Progenitor cell of endocrine pancreas (in vitro differentiated cells): ENCODE data around the gene FBLN1. TPM values are rescaled to one million over a fixed set of nuclear protein-coding genes. Genes with fewer than 3 reads are reported as not detected.

Experiments
- DNase-seq: peaks from one replicate; pipeline ENCODE4 v3.0.0; 2021; ENCODE audit warnings: low spot score; ENCODE audit not compliant: unreplicated experiment
- H3K27ac Mint-ChIP-seq: 2 replicates; pipeline ENCODE4 v1.8.0; 2021; ENCODE audit warnings: mild to moderate bottlenecking, moderate library complexity, mixed read lengths
- H3K27me3 Mint-ChIP-seq: 2 replicates; pipeline ENCODE4 v1.8.0; 2021; ENCODE audit warnings: mixed read lengths
- H3K36me3 Mint-ChIP-seq: 2 replicates; pipeline ENCODE4 v1.8.0; 2022; ENCODE audit warnings: mixed read lengths; ENCODE audit not compliant: insufficient read depth
- H3K4me1 Mint-ChIP-seq: 2 replicates; pipeline ENCODE4 v1.8.0; 2021; ENCODE audit warnings: low read depth, mixed read lengths
- H3K4me3 Mint-ChIP-seq: 2 replicates; pipeline ENCODE4 v1.8.0; 2021; ENCODE audit warnings: low read depth, mild to moderate bottlenecking, moderate library complexity, mixed read lengths
- H3K9me3 Mint-ChIP-seq: 2 replicates; pipeline ENCODE4 v1.8.0; 2021; ENCODE audit warnings: low read depth, mixed read lengths
- CTCF ChIP-seq: fragments of 200-600 bp; sonication (generic); IDR thresholded peaks from one replicate; pipeline ENCODE4 v1.5.0; 2021; ENCODE audit warnings: antibody characterized with exemption, mild to moderate bottlenecking; ENCODE audit not compliant: unreplicated experiment
- total RNA-seq: library from RNA; stranded (reverse); gene quantifications from 2 replicates; pipeline ENCODE4 v1.2.1, GENCODE V29; 2021

Gene FBLN1
- total RNA-seq, 1 donor from 2014 or later = 258 TPM

- TF ChIP-seq CTCF = no peak
- no peak overlapping the region for H3K4me3 Mint-ChIP-seq
- no peaks in the 10 kb centered on the region for H3K27me3 Mint-ChIP-seq
- no peaks in the 10 kb centered on the region for H3K9me3 Mint-ChIP-seq
- no peak for DNase-seq
- H3K36me3 Mint-ChIP-seq = peaks cover 5% of the 10 kb centered on the region
- H3K27ac Mint-ChIP-seq = no peak overlapping the region
- H3K4me1 Mint-ChIP-seq = peaks cover 13% of the 10 kb centered on the region
Observed at GRCh38 chr22:45599836-45600577, 97.3 kb downstream of the FBLN1 start.

DNA sequence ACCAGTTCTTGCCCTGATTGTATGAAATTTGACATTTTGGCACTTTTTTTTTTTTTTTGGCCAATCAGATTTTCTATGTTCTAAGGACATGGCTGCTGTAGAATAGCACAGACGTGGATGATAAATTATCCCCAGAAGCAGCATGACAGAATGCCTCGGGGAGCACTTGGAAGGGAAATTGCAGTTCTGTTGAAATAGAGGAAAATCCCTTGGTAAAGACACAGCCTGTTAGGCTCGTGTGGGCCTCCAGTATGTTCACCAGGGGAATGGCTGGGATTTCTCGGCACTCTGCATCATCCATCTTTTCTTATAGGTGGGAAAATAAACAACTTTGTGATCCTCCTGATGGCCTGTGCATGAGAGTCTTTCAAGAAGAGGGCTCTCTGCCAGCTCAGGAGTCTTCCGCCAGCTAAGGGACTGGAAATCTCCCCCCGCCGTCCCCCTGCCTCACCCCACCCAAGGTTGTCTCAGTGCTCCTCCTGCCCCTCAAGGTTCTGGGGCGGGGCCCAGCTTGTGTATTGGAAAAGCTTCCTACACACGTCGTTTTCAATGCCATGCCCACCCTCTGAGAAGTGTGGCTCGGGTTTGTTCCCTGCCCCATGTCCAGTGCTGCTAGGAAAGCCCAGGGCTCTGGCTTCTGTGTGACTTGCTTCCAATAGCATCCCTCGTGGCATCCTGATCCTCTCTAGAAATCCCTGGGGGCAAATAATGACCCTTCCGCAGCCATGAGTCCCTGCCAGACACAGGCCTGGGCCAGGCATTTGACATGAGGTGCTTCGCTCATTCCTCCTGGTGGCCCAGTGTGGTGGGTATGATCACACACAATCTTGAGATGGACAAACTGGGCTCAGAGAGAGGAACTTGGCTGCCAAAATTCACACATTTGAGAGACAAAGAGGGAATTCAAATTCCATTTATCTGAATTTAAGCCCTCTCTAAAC is 98.4 kb downstream of the FBLN1 start:
- TF ChIP-seq CTCF = no peak
- H3K27ac Mint-ChIP-seq = no peak overlapping the region
- H3K4me1 Mint-ChIP-seq = peaks cover 22% of the 10 kb centered on the region
- no peaks in the 10 kb centered on the region for H3K9me3 Mint-ChIP-seq
- no peak overlapping the region for H3K4me3 Mint-ChIP-seq
- DNase-seq = no peak
- H3K27me3 Mint-ChIP-seq = no peaks in the 10 kb centered on the region
- peaks cover 5% of the 10 kb centered on the region for H3K36me3 Mint-ChIP-seq

DNA sequence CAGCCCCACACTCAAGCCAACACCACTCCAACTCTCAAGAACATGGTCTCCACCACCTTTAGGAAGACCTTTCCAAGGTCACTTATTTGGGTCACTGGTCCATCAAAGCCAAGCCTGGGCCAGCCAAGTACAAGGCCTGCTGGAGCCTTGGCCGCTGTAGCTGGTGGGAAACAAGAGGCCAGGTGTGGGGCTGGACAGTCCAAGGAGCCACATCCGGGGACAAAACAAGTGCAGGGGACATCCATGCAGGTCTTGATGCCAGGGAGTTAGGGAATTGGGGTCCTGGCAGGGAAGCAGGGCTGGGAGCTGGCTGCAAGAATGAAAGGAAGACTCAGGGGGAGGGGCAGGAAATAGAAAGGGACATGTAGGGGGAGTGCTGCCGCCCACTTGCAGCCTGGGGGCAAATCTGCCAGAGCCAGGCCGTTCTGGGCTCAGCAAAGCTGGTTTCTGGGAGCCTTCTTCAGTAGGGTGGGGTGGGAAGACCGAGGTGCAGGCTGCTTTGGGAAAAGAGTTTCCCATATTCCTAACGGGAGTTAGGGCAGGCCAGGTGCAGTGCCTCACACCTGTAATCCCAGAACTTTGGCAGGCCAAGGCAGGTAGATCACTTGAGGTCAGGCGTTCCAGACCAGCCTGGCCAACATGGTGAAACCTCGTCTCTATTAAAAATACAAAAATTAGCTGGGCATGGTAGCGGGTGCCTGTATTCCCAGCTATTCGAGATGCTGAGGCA is 99.5 kb downstream of the FBLN1 start:
- Mint-ChIP-seq H3K27ac (peak overlapping the region; percentile 39), H3K27me3 (no peaks in the 10 kb centered on the region), H3K4me3 (no peak overlapping the region), H3K36me3 (peaks cover 5% of the 10 kb centered on the region), H3K9me3 (no peaks in the 10 kb centered on the region), H3K4me1 (peaks cover 22% of the 10 kb centered on the region)
- DNase-seq = no peak
- TF ChIP-seq CTCF = no peak

DNA sequence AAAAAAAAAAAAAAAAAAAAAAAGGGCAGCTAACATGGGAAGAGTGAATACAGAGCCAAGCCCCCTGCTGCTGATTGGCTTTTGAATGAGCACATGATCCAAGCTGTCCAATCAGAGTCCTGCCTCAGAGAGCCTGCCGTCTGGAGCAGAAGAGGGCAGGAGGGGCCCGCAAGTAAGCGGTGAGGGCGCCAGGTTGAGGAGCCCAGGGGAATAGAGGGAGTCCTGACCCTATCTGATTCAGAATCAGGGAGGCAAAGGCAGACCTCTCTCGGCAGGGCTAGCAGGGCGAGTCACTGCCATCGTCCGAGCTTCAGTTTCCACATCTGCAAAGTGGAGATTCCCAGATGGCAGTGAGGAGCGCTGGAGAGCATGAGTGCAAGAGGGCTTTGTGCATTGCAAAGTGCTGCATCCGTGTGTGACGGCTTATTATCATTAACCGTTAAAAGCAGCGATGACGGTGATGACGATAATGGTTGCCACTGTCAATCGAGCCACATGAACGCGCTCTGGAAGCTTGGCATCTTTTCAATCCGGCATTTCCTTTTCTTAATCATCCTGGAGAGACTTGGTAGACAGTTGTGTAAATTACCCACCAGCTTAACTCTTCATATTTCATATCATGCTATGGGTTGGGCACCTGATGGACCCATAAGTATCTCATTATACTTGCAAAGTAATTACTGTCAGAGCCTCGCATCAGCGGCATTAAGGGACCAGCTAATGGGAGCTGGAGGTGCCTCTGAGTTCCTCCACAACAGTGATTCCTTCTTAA is 100.3 kb downstream of the FBLN1 start:
- no peak for TF ChIP-seq CTCF
- Mint-ChIP-seq H3K4me3 (peak overlapping the region; percentile 64), H3K27ac (no peak overlapping the region), H3K9me3 (no peaks in the 10 kb centered on the region), H3K27me3 (no peaks in the 10 kb centered on the region), H3K36me3 (peaks cover 5% of the 10 kb centered on the region), H3K4me1 (peaks cover 14% of the 10 kb centered on the region)
- no peak for DNase-seq
